RWPE2 (cell line): ENCODE measurements around the gene FMN1.
A peak's percentile ranks its signal among the peaks of the same experiment; 100 is the strongest.

Experiments
- ATAC-seq: fragments of 200-7000 bp; cut with Tn5 transposase; 3 replicates; pipeline ENCODE4 v1.9.1; 2021; ENCODE audit warnings: low read depth
- DNase-seq: peaks from one replicate; pipeline ENCODE4 v3.0.0-alpha.2; 2020; ENCODE audit warnings: low spot score
- H3K27ac ChIP-seq: fragments of 450-650 bp; 2 replicates; pipeline ENCODE4 v1.5.1; 2017; ENCODE audit warnings: mild to moderate bottlenecking; ENCODE audit not compliant: poor library complexity, severe bottlenecking
- H3K27me3 ChIP-seq: fragments of 250-450 bp; sonication (Bioruptor Pico); 2 replicates; pipeline ENCODE4 v1.5.1; 2021; ENCODE audit warnings: mild to moderate bottlenecking, moderate library complexity; ENCODE audit not compliant: insufficient read depth, poor library complexity, severe bottlenecking
- H3K36me3 ChIP-seq: fragments of 250-450 bp; sonication (Bioruptor Pico); 2 replicates; pipeline ENCODE4 v1.5.1; 2020; ENCODE audit warnings: low read depth, mild to moderate bottlenecking, moderate library complexity
- H3K4me1 ChIP-seq: fragments of 250-450 bp; sonication (Bioruptor Pico); 2 replicates; pipeline ENCODE4 v1.5.1; 2021; ENCODE audit warnings: mild to moderate bottlenecking, moderate library complexity; ENCODE audit not compliant: insufficient read depth, poor library complexity, severe bottlenecking
- H3K4me3 ChIP-seq: fragments of 250-450 bp; sonication (Bioruptor Pico); 2 replicates; pipeline ENCODE4 v1.5.1; 2021; ENCODE audit warnings: mild to moderate bottlenecking, moderate library complexity; ENCODE audit not compliant: severe bottlenecking
- H3K9me3 ChIP-seq: fragments of 250-450 bp; sonication (Bioruptor Pico); 2 replicates; pipeline ENCODE4 v1.5.1; 2021; ENCODE audit warnings: mild to moderate bottlenecking, moderate library complexity; ENCODE audit not compliant: severe bottlenecking
- TF ChIP-seq, protein P1 (sequence below): fragments of 450-650 bp; IDR thresholded peaks from one replicate; pipeline ENCODE4 v1.5.1; 2017; ENCODE audit warnings: mild to moderate bottlenecking, moderate library complexity; ENCODE audit not compliant: poor library complexity, severe bottlenecking

The FMN1 gene

GRCh38 chr15:32838338-32838737 is 356.2 kb downstream of the FMN1 start:
- Histone ChIP-seq H3K4me3 (no peak overlapping the region), H3K4me1 (peaks cover 6% of the 10 kb centered on the region), H3K36me3 (no peaks in the 10 kb centered on the region), H3K9me3 (no peaks in the 10 kb centered on the region), H3K27me3 (no peaks in the 10 kb centered on the region), H3K27ac (no peak overlapping the region)
- TF ChIP-seq, protein P1, sequence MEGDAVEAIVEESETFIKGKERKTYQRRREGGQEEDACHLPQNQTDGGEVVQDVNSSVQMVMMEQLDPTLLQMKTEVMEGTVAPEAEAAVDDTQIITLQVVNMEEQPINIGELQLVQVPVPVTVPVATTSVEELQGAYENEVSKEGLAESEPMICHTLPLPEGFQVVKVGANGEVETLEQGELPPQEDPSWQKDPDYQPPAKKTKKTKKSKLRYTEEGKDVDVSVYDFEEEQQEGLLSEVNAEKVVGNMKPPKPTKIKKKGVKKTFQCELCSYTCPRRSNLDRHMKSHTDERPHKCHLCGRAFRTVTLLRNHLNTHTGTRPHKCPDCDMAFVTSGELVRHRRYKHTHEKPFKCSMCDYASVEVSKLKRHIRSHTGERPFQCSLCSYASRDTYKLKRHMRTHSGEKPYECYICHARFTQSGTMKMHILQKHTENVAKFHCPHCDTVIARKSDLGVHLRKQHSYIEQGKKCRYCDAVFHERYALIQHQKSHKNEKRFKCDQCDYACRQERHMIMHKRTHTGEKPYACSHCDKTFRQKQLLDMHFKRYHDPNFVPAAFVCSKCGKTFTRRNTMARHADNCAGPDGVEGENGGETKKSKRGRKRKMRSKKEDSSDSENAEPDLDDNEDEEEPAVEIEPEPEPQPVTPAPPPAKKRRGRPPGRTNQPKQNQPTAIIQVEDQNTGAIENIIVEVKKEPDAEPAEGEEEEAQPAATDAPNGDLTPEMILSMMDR = no peak
- DNase-seq = no peak
- no peak for ATAC-seq

DNA sequence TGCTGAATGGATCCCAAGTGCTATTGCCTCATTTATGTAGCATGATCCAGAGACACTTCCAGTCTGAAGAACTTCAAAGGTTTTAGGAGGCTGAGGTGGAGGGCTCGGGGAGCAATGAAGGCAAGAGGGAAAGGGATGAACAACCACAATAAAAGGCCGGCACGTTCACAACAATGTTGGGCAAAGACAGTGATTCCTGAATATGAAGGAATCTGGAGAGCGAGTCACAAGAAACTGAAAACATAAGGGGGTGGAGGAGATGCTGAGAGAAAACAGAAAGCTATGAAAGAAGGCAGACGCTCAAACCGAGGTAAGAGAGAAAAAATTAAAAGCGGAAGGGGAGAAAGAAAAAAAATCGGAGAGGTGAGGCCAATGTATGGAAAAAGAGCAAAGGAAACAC is 356.6 kb downstream of the FMN1 start:
- H3K27me3 ChIP-seq = no peaks in the 10 kb centered on the region
- DNase-seq (no peak), ATAC-seq (no peak)
- no peaks in the 10 kb centered on the region for H3K36me3 ChIP-seq
- H3K4me3 ChIP-seq = no peak overlapping the region
- no peaks in the 10 kb centered on the region for H3K9me3 ChIP-seq
- no peak overlapping the region for H3K27ac ChIP-seq
- peaks cover 10% of the 10 kb centered on the region for H3K4me1 ChIP-seq
- TF ChIP-seq, protein P1 = no peak

GRCh38 chr15:32834156-32834555 is 360.4 kb downstream of the FMN1 start:
- Histone ChIP-seq H3K4me1 (peaks cover 17% of the 10 kb centered on the region), H3K27ac (peak overlapping the region; percentile 73), H3K36me3 (no peaks in the 10 kb centered on the region), H3K4me3 (no peak overlapping the region), H3K9me3 (no peaks in the 10 kb centered on the region), H3K27me3 (no peaks in the 10 kb centered on the region)
- no peak for ATAC-seq
- DNase-seq = no peak
- TF ChIP-seq, protein P1 = no peak

- Histone ChIP-seq H3K27me3 (no peaks in the 10 kb centered on the region), H3K36me3 (no peaks in the 10 kb centered on the region), H3K9me3 (no peaks in the 10 kb centered on the region), H3K27ac (peak overlapping the region; percentile 73), H3K4me3 (no peak overlapping the region), H3K4me1 (peaks cover 25% of the 10 kb centered on the region)
- DNase-seq (no peak), ATAC-seq (peak; percentile 67)
- TF ChIP-seq, protein P1 = no peak
Observed at GRCh38 chr15:32833379-32833821, 361.1 kb downstream of the FMN1 start.

GRCh38 chr15:32831485-32831884 is 363.0 kb downstream of the FMN1 start:
- no peak overlapping the region for H3K27ac ChIP-seq
- DNase-seq (no peak), ATAC-seq (no peak)
- H3K9me3 ChIP-seq = no peaks in the 10 kb centered on the region
- H3K4me3 ChIP-seq = no peak overlapping the region
- TF ChIP-seq, protein P1 = no peak
- H3K27me3 ChIP-seq = no peaks in the 10 kb centered on the region
- peaks cover 29% of the 10 kb centered on the region for H3K4me1 ChIP-seq
- H3K36me3 ChIP-seq = no peaks in the 10 kb centered on the region
